DMS79 treated with DMSO at 0.1 percent for 48 hours (cell line): ENCODE data around the gene GLDC.
"Not testable (repeated sequence)": the region's sequence is repeated elsewhere in the genome, so short reads cannot be mapped to it uniquely, and the experiment has no call there.

ENCODE experiments used
- DNase-seq: peaks from one replicate; lab custom pipeline; 2025; lab: John Stamatoyannopoulos, UW

Gene GLDC

DNA sequence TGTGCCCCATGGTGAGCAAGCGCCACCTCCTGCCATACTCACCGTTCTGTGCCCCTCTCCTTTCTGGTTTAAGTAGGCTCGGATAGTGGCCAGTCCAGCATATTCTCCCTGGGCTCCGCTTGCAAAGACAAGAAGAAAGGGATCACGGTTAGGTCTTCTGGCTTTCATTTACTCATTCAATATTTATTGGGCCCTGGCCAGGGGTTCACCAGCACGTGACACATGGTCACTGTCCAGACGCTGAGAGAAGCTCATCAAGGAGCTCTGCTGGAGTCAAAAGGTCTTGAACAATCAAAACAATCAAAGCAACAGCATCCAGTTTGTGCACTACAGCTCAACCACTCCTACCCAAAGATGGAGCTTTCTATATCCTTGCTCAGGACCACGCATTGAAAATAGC lies 80.2 kb downstream of the GLDC start:
- no peak for DNase-seq

DNA sequence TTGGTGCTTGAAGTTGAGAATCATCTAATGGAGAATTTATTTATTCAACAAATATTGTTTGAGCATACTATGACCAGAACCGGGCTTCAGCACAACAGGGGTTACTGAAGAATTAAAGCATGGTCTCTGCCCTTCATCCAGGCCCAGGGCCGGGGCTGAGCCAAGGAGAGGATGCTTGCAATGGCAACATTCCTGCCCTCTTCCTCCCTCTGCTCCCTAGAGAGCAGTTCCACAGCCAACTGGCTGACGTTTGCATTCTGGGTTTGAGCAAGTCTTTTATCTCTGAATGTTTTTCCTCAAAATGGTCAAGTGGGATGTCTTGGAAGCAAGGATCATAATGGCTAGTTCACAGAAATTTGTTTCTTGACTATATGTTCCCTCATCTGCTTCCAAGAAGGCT lies 80.7 kb downstream of the GLDC start:
- no peak for DNase-seq

DNA sequence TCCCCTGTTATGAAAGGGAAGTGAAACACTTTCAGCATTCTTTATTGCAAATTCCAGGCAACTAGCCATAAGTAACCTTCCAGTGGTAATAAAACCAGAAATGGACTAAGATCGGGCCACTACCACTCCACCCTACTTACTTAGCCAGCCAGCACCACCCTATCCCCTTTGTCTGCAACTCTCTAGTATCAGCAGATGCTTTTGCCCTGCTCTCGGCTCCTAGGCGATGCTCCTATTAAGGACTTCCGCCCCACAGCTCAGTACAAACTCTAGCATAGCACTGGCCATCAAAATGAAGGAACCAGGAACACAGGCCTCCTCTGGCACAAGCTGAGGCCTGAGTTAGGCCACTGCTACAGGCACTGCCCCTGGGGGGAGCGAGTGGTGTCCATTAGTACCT lies 81.2 kb downstream of the GLDC start:
- DNase-seq: no peak

DNA sequence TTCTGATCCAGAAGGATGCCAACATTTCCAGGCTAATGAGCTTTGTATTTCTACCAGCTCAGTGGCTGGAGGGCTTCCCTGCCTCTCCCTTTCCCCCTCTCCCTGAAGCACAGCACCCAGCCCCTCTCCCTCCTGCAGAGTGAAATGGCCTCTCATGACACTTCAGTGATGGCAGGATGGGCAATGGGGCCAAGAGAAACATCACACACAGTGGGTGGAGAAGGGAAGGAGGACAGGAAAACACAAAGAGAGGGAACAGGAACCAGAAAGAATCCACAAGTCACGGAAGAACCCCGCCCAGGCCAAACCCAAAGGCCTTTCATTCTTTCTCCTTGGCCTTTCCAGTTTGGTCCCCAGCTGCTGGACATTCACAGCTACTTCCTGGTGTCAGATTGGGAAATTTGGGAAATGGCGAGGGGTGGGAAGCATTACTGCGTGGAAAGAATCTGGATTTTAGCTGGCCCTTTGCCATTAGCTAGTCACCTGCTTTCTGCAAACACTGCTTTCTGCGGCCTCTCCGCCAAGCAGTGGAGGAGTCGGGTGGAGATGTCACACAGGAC lies 82.6 kb downstream of the GLDC start:
- DNase-seq: no peak

DNA sequence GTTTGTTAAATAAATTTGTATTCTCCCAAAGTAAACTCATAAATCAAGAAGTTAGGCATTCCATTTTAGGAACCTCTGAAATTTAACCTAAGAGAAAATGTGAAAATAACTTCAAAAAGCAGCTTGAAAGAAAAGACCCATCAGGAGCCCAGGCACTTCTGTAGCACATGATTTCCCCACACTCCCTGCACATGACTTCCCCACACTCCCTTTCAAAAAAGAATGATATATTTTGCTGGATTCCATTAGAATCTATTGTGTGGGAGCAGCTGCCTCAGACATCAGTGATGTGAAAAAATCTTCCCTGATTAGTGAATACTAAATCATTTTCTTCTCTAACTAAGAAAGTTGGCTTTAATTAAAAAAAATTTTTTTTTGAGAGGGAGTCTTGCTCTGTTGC lies 83.3 kb downstream of the GLDC start:
- DNase-seq: no peak

DNA sequence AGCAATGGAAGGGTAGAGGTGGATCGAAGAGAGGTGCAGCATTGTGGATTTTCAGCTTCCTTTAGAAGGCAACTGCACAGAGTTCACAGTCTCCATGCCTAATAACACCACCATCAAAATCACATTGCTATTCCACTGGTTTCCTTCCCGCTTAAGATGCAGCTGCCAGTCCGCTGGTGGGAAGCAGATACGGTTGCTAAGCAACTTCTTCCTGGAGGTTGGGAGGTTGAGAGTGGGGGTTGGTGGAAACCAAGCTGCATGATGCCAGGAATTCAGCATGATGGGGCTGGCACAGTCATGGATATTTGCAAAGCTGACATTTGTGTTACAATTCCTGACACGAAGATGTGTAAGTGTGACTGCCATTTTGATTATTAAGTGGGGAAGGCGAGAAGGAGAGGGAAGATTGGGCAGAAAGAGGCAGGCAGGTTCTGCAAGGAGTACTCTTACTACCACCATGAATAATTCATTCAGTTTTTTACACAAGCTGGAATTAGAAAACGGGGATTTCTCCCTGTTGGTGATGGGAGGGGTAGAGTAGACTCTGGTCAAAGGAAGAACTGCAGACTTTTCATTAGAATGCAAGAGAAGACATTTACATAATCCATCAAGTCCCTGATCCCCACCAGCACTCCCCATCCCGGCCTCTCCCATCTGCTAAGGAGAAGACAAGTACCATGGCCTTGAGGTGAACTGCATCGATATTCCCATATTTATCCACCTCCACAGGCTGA lies 87.5 kb downstream of the GLDC start:
- DNase-seq: no peak

DNA sequence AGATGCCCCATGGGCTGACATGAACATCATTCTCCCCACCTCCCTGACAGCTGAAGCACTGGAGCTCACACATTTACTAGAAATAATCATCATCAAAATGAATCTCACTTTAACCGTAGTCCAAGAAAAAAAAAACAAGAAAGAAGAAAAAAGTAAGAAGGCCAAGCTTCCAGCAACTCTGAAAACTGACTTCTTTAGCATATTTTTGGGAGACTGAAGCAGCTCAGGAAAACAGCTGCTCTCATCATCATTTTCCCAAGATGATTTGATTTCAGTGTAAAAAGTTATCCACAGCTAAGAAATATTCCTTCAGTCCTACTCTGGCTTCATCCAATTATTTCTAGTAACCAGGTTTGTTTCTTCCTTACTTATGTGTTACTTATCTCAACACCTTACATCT lies 91.7 kb downstream of the GLDC start:
- no peak for DNase-seq

DNA sequence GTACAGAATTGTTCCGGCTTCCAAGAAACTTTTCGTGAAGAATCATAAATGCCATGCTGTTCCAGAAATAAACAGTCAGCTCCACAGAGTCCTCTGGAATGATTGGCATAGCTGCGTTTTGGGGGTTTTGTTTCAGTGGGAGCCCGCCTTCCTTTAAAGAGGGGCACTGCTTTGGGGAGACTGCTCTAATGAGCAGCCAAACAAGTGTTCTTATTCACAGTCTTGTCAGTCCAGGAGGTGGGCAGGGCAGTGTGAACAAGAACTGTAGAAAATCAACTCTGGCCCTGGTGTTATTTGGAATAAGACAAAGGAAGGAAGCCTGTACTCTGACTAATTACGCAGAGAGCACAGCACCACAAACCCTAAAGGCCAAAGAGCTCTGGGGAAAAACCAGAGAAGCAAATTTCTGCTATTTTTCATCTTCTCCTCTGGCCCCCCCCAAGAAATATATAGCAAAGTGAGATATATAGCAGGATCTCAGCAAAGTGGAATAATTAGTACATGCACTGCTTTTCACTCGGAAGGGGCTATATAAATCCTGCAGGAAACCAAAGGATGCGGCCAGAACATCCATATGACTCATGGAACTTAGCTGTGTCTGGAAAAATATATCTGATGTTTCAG lies 92.9 kb downstream of the GLDC start:
- no peak for DNase-seq

DNA sequence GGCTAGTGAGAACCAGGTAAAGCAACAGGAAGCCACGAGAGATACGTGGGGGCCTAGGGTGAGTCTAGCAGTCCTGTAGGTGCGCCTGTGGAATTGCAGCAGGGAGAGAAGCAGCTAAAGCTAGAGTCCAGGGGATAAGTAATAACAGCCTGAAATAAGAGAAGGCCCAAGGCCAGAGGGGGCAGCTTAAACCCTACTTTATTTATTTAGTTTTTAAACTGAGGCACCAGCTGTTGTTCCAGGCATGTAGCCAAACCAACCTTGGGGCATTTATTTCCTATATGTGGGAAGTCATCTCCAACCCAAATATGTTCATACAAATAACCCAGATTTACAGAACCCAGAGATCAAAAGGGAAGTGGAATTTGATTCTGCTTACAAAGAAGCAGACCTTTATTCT lies 93.5 kb downstream of the GLDC start:
- peak; percentile 27 for DNase-seq

DNA sequence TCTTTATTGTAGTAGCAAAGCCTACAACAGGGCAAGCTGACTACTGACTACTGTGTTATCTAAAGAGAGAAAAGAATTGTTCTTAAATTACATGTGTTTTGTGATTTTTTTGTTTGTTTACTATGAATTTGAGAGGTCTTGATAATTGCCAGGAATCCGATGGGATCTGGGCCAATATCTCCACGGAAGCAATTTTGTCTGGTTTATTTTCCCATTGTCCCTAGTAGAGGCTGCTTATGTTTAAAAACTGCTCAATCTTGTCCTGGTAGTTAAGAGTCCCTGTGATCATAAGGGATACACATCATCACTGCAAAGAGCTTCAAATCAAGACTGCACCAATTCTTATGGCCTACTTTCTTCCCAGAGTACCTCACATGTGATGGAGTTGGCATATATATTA lies 94.4 kb downstream of the GLDC start:
- DNase-seq: no peak

DNA sequence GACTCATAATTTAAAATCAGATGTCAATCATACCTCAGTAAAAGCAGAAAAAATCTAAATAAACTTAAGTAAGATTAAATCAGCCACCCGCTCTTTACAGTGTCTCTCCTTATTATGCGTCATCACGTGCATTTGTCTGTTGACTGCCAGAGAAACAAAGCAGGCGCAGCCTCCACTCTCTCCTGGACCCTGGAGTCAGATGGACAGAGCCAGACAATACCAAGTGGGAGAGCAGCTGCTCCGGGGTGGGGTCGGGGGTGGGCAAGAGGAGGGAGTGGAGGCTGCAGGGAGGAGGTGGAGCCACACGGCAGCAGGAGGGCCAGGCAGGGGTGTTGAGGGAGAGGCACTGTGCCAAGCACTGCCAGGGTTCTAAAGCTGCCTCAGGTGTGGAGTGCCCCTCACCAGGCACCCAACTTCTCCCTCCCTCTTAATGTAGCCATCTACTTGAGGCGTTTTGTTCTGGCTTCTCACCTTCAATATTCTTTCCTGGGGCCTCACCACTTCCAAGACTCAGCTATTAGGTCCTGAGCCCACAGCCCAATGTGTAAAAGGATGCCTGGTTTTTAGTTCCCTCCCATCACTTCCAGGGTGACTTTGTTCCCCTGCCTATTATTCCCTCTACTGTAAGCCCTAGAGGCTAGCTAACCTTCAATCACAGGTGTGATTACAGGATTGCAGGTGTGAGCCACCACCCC lies 96.3 kb downstream of the GLDC start:
- peak; percentile 72 for DNase-seq

DNA sequence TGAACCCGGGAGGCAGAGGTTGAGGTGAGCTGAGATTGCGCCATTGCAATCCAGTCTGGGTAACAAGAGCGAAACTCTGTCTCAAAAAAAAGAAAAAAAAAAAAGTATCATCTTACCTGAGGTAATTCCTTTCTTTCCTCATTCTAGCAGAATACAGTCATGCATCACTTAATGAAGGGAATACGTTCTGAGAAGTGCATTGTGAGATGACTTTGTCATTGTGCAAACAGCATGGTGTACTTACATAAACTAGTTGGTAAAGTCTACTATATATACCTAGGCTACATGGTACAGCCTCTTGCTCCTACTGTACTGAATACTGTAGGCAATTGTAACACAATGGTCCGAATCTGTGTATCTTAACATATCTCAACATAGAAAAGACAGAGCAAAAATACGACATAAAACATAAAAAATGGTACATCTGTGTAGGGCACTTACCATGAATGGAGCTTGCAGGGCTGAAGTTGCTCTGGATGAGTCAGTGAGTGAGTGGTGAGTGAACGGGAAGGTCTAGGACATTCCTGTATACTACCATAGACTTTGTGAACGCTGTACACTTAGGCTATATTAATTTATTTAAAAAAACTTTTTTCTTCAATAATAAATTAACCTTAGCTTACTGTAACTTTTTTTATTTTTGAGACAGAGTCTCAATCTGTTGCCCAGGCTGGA lies 100.4 kb downstream of the GLDC start:
- no peak for DNase-seq

DNA sequence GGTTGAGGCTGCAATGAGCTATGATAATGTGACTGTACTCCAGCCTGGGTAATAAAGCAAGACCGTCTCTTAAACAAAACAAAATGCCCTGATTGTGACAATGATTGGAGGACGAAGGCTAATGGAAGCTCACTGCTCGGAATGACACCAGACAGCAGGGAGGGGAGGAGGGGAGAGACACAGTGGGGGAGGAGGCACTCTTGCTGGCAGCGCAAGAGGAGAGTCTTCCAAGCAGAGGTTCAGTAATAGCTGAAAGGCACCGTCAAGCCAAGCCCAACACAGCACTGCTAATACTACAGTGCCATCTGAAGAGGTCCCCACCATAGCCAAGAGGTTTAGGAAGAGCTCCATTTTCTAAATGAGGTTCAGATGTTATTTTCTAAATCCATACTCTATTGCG lies 102.3 kb downstream of the GLDC start:
- no peak for DNase-seq

DNA sequence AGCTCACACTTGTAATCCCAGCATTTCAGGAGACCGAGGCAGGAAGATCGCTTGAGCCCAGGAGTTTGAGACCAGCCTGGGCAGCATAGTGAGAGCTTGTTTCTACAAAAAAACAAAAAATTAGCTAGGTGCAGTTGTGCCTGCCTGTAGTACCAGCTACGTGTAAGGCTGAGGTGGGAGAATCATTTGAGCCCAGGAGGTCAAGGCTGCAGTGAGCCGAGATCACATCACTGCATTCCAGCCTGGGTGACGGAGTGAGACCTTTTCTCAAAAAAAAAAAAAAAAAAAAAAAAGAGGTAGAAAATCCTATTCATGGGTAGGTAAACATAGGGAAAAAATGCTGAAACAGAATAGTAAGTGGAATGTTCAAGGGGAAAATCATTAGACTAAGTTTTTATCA lies 102.9 kb downstream of the GLDC start:
- not testable (repeated sequence) for DNase-seq

DNA sequence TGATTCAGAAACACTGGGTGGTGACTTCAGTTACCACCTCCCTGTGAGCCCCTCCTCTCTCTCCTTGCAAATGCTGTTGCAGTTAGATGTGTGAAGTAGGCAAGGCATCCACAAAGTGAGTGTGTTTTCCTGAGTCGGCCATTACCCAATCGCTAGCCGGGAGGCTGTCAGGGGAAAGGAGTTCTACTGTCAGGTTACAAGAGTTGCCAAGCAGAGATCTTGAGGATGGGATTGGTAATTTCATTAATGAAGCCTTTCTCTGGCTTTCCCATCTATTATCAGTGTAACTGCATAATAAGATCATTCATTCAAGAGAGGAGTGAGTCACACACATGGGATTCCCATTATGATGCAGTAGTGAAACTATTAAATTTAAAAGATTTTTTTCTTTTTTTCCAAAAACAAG lies 106.9 kb downstream of the GLDC start:
- no peak for DNase-seq

DNA sequence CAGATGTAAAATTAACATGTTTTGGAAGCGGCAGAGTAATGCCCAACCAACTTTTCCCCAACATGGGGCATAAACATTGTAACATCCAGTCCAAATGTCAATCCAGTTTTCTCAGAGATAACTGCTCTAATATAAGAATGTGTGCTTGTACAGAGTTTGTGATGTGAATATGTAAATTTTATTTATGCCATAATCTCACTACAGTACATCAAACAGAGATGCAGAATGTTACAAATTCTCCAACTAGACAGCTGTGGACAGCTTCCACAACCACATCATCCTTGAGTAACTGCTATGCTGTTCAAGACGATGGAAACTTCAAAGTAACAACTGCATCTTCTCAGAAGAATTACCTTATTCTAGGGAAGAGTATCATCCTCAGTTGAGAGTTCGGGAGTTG lies 109.9 kb downstream of the GLDC start:
- no peak for DNase-seq

DNA sequence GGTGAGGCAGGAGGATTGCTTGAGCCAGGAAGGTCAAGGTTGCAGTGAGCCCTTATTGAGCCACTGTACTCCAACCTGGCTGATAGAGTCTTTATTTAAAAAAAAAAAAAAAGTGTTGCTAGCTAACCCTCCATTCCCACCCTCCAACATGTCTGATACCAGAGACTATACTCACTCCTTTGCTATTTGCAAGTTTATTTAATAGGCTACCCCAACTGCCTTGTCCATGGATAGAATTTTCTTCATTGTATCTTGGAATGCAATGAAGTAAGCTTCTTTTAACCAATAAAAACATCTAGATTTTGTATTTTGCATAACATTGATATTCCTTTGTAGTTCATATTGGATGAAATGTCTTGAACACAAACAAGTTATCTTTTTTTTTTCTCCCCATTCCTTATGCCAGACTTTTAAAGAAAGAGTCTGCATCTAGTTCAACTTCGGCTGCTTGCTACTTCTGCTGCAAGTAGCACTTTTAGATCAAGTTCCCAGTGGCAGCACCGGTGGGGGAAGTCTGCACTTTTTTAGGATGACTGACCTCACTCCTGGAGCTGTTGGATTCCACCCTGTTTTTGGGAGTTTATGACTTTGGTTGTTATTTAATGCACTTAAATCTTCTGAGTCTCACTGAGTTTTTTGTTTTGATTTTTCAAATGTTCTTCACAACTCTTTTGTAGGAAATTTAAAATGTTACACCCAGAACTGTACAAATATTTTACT lies 120.0 kb downstream of the GLDC start:
- no peak for DNase-seq

DNA sequence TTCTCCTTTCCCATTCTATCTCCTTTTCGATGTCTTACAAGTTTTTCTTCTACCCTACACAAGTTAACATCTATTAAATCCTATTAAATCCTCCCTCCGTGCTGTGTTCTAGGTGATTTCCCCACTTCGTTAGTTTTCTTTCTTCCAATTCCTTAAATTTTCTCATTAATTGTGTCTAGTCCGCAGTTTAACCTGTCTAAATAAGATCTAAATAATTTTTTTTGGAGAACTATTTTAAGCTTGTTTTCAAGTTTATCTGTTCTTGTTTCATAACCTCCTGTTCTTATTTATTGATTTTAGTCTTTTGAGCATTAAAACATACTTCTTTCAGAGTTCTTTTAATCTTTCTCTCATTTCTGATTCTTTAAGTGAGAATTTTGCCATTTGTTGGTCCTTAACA lies 123.3 kb downstream of the GLDC start:
- no peak for DNase-seq

DNA sequence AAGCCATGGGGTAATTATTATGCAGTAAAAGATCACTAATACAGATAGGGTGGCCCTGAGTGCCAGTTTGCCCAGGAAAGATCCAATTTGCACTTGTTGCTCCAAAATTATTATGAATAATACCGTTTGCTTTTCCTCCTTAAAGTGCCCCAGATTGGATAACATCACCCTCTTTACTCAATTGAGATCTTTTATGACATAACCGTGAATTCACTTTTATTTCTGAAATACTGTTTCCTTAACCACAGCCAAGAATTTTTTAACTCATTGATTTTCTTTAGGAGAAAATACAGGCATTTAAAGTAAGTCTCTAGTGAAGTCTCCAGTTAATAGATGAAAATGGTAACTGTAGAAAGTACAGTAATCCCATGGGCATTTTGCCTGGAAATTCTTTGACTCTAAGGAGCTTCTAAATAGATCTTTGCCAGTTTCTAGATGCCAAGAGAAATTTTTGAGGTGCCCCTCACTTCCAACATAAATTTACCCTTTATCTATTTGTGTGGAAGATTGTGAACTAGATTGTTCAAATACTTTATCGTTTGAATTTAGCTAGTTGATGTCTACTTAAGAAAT lies 133.4 kb downstream of the GLDC start:
- DNase-seq: no peak

DNA sequence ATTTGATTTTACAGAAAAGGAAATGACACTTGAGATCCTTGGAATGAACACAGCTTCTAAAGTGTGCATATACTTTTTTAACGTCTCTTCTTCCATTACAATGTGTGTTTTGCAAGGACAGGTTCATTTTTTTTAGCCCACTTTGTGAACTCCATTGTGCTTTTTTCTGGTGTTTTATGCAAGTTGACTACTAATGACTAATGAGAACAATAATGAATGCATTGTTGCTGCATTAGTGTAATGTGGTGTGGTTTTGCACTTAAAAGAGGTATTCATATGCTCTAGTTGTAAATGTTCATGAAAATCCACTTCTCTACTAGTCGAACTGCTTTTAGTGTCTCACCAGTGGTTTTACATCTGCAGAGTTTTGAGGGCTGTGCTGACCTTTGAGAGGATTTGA lies 139.0 kb downstream of the GLDC start:
- no peak for DNase-seq

DNA sequence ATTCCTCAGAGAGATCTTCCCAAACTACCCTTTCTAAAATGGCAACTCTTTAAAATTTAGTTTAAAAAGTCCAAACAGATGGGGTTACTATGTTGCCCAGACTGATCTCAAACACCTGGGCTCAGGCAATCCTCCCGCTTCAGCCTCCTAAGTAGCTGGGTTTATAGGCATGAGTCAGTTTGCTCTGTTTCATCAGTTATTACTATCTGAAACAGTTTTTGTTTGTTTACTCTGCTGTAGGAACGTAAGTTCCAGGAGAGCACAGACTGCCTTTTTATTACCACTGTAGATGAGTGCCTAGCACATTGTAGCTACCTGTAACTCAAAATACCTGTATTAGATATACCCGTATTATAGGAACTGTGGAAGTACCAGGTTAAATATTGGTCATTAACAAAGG lies 143.1 kb downstream of the GLDC start:
- no peak for DNase-seq
